Measurements from ENCODE around the gene UBE2I.
A peak's percentile ranks its signal among the peaks of the same experiment; 100 is the strongest.

Gene UBE2I

DNA sequence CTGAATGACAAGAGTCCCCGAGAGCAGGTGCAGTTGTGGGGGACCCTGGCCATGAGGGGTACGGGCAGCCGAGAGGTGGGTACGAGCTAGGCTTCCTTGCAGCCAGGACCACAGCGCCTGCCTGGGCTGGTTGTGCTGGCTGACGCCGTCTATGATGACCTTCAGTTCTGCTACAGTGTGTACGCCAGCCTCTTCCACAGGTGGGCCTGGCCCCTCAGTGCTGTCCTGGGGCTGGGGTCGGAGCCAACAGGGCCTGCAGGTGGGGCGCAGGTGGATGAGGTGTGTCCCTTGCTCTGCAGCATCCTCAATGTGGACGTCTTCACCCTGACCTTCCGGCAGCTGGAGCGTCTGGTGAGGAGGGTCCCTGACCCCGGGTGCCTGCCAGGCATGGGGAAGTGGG, 35.1 kb downstream of the UBE2I start:
- DNase-seq, result no peak

- no peak for DNase-seq
Observed at GRCh38 chr16:1345087-1345486, 35.7 kb downstream of the UBE2I start.

GRCh38 chr16:1345651-1346421, 36.4 kb downstream of the UBE2I start:
- no peak for DNase-seq

DNA sequence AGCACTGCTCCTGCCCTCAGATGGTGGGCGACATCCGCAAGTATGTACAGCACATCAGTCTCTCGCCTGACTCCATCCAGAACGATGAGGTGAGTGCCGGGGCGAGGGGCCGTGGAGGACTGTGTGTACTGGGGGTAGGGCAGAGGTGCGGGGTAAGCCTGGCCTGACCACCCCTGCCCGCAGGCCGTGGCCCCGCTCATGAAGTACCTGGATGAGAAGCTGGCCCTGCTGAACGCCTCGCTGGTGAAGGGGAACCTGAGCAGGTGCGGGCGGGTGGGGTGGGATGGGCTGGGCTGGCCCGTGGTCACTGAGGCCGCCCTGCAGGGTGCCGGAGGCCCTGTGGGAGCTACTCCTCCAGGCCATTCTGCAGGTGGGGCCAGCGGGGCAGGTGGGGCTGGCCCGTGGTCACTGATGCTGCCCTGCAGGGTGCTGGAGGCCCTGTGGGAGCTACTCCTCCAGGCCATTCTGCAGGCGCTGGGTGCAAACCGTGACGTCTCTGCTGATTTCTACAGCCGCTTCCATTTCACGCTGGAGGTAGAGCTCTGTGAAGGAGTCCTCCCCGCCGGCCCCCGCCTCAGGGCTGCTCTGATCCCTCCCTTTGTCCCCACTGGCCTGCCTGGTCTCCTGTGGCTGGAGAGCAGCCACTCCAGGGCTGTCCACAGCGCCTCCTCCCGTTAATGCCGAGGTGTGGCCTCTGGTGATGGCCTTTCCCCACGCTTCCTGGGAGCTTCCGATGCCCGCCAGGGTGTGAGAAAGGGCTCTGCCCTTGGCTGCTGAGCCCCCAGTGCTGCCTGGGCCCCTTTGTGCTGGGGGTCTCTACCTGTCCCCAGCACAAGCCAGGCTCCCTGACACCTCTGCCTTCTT, 37.2 kb downstream of the UBE2I start:
- DNase-seq, result peak; percentile 53

- no peak for DNase-seq
Observed at GRCh38 chr16:1347286-1347855, 37.9 kb downstream of the UBE2I start.

DNA sequence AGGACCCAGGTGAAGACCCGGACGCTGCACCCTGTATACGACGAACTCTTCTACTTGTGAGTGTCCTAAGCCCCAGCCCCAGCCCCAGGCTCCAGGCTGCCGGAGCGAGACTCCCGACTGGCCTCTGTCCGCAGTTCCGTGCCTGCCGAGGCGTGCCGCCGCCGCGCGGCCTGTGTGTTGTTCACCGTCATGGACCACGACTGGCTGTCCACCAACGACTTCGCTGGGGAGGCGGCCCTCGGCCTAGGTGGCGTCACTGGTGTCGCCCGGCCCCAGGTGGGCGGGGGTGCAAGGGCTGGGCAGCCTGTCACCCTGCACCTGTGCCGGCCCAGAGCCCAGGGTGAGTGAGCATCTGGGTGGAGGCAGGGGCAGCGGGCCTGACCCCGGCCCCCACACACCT, 38.5 kb downstream of the UBE2I start:
- no peak for DNase-seq

- no peak for DNase-seq
Observed at GRCh38 chr16:1348441-1348840, 39.0 kb downstream of the UBE2I start.

GRCh38 chr16:1348926-1349325, 39.5 kb downstream of the UBE2I start:
- DNase-seq, result no peak

DNA sequence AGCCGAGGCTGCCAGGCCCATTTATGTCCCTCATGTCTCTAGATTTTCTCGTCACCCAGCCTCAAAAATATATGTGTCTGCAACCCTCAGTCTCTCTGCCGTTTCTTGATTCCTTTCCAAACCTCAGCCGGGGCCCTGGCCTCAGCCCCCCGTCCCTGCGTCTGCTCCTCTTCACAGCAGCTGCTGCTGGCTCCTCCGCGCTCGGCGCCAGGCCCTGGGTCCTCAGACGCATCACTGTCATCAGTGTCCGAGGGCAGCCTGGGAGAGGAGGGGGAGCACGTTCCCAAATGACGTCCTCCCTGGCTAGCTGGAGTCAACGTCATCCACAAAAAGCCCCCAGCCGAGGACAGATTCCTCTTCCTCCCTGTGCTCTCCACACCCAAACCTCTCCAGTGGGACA, 39.9 kb downstream of the UBE2I start:
- DNase-seq, result no peak

- no peak for DNase-seq
Observed at GRCh38 chr16:1349951-1350350, 40.5 kb downstream of the UBE2I start.

- DNase-seq, result no peak
Observed at GRCh38 chr16:1350691-1351090, 41.3 kb downstream of the UBE2I start.

DNA sequence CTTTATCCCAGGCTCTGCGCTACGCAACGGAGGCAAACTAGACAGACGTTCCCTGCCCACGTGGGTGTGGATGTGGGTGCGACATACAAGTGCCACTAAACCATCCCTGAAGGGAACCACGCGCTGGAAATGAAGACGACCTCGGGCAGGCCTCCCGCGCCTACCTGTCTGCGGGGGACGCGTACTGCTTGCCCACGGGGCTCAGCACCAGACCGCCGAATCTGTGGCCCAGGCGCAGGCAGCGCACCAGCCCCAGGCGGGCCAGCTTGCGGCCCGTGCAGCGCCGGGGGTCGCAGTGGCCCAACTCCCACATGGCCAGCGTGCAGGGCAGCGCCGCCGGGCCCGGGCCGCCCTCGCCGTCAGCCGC, 41.8 kb downstream of the UBE2I start:
- DNase-seq, result no peak

GRCh38 chr16:1351582-1352362, 42.3 kb downstream of the UBE2I start, which contains the start of the genes GNPTG and TSR3:
GNPTG (plus strand) TSS chr16:1351931; CDS start chr16:1351966, 35 bp downstream.
TSR3 (minus strand) TSS chr16:1351878; CDS start chr16:1351804, 74 bp downstream.
- DNase-seq, result peak; percentile 88

DNA sequence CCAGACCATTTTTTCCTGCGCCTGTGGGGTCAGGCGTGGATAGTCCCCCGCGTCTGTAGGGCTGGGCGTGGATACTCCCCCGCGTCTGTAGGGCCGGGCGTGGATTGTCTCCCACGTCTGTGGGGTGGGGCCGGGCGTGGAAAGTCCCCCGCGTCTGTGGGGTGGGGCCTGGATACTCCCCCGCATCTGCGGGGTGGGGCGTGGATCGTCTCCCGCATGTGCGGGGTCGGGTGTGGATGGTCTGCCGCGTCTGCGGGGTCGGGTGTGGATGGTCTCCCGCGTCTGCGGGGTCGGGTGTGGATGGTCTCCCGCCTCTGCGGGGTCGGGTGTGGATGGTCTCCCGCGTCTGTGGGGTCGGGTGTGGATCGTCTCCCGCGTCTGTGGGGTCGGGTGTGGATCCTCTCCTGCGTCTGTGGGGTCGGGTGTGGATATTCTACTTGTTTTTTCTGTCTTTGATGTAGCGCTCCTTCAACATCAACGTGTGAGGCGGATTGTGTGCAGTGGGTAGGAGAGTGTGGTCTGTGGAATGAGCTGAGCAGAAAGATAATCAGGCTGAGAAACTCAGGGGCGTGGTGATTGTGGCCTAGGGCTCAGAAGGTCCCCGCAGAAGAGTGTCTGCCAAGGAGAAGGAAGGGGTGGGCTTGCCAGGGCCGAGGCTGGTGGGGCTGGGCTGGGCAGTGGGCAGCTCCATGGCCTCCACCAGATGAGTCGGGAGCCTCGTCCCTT, 45.5 kb downstream of the UBE2I start:
- no peak for DNase-seq

DNA sequence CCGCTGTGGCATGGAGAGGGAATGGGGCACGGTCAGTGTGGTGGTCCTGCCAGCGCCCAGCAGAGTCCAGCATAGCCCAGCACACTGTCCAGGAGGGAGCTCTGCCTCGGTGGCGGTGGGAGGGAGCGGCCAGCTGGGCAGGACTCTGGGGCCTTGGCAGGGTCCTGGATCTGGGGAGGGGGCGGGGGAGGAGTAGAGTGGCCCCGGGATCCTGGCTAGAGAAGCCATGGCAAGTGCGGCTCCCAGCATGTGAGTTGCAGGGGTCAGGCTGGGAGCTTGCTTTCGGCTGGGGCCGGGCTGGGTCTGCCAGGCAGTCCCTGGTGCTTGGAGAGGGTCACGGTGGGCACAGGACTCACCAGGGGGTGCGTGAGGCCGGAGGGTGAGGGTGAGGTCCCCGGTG, 46.2 kb downstream of the UBE2I start:
- no peak for DNase-seq

DNA sequence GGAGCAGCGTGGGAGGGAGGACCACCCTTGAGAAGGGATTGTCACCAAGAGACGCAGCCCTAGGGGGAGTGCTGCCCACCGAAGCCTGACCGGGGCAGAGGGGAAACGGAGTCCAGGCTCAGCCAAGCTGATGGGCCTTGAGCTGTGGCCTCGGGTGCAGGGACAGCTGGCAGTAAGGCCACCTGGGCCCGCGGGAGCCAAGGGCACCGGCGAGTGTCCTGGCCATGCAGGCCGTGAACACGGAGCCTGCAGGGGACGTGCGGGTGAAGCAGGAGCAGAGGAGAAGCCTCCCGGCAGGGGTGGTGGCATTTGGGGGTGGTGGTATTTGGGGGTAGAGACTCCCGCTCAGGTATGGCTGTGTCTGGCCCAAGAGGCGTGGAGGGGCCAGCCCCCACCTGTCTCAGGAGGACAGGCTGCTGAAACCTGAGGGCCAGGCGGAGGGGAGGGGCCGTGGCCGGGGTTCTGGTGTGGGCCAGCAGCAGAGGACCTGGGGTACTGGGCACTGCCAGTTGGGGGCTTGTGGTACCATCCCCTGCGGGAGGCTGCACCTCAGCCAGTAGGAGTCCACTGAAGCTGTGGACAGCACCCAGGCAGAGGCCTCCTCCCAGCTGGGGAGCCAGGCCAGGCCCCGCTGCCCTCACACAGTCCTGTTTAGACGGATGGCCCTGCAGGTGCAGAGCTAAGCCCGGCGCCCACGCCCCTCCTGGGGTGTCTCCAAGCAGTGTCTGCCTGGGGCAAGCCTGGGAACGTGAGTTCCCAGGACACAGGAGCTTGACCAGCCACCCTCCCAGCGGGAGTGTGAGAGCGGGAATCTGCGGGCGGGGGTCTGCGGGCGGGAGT, 46.8 kb downstream of the UBE2I start:
- DNase-seq, result no peak

- no peak for DNase-seq
Observed at GRCh38 chr16:1357906-1358566, 48.6 kb downstream of the UBE2I start.

GRCh38 chr16:1361685-1362360, 52.4 kb downstream of the UBE2I start:
- no peak for DNase-seq

GRCh38 chr16:1362807-1363206, 53.4 kb downstream of the UBE2I start:
- DNase-seq, result no peak

DNA sequence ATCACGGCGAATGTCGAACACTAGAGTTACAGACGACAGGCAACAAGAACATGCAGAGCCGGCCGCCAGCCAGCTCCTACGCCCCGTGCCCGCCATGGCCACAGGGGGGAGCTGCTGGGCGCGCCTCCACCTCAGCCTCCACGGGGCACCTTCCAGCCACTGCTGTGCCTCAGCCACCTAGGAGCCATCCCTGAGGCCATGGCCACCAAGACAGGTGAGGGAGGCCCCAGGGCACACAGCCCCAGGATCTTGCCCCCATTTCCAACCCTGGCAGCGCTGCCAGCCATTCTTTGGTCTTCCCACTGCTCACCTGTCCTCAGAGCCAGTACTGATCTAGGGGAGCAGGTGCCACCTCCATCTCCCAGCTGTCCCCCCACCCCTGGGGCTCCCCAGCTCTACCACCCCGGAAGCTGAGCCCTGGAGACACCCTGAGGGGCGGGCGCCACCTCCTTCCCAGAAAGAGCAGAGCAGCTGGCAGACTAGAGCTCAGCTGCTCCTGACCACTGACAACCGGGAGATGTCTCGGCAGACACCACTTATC, 54.1 kb downstream of the UBE2I start:
- DNase-seq, result peak; percentile 66

All from NCI-H82 (cell line).